Keratinocyte (primary cell): ENCODE data around the gene HLA-B. TPM values are rescaled to one million over a fixed set of nuclear protein-coding genes. Genes with fewer than 3 reads are reported as not detected.

Source experiments
- DNase-seq: peaks from one replicate; pipeline ENCODE4 v3.0.0-alpha.2; 2011; ENCODE audit warnings: low read depth, missing footprints, low spot score
- FAIRE-seq: peaks from 2 replicates; lab custom pipeline; 2011; peaks lifted over from hg19 to GRCh38; lab: Jason Lieb, UNC
- H2AFZ ChIP-seq: 2 replicates; pipeline ENCODE4 v1.6.0; 2012; ENCODE audit warnings: low read length, control low read depth, inconsistent platforms; ENCODE audit not compliant: control insufficient read depth
- H3K27ac ChIP-seq: 2 replicates; pipeline ENCODE4 v1.5.1; 2011; ENCODE audit warnings: low read length; ENCODE audit not compliant: control insufficient read depth, insufficient read depth
- H3K27me3 ChIP-seq: 3 replicates; pipeline ENCODE4 v1.6.0; 2011; ENCODE audit warnings: low read length; ENCODE audit not compliant: control insufficient read depth, insufficient read depth; ENCODE audit errors: extremely low read depth
- H3K36me3 ChIP-seq, 2 experiments: 2 replicates in 1 of 2; 3 replicates in 1 of 2; pipeline ENCODE4 v1.5.1; 2011; ENCODE audit warnings: low read length in 2 of 2, mild to moderate bottlenecking in 1 of 2; ENCODE audit not compliant: control insufficient read depth in 2 of 2, insufficient read depth in 2 of 2; ENCODE audit errors: extremely low read depth in 1 of 2
- H3K4me1 ChIP-seq: 3 replicates; pipeline ENCODE4 v1.5.1; 2011; ENCODE audit warnings: low read length; ENCODE audit not compliant: control insufficient read depth, insufficient read depth; ENCODE audit errors: extremely low read depth
- H3K4me2 ChIP-seq: 3 replicates; pipeline ENCODE4 v1.6.0; 2011; ENCODE audit warnings: low read depth, low read length; ENCODE audit not compliant: control insufficient read depth, insufficient read depth; ENCODE audit errors: extremely low read depth
- H3K4me3 ChIP-seq, 3 experiments: fragments of 200-600 bp in 1 of 3; sonication (generic) in 1 of 3; 2 replicates in 2 of 3; 3 replicates in 1 of 3; pipeline ENCODE4 v1.5.1; 2011 to 2016; ENCODE audit warnings: low read length in 3 of 3, mild to moderate bottlenecking in 3 of 3, control low read depth in 2 of 3, inconsistent platforms in 1 of 3, low read depth in 1 of 3, mixed read lengths in 1 of 3, mixed run types in 1 of 3, moderate library complexity in 1 of 3; ENCODE audit not compliant: control insufficient read depth in 2 of 3, insufficient read depth in 2 of 3; ENCODE audit errors: extremely low read depth in 1 of 3
- H3K79me2 ChIP-seq: 2 replicates; pipeline ENCODE4 v1.6.0; 2012; ENCODE audit warnings: low read length; ENCODE audit not compliant: control insufficient read depth, insufficient read depth
- H3K9ac ChIP-seq: 3 replicates; pipeline ENCODE4 v1.6.0; 2011; ENCODE audit warnings: low read length; ENCODE audit not compliant: control insufficient read depth, insufficient read depth; ENCODE audit errors: extremely low read depth
- H3K9me1 ChIP-seq: 3 replicates; pipeline ENCODE4 v1.6.0; 2011; ENCODE audit warnings: low read length; ENCODE audit not compliant: control insufficient read depth, insufficient read depth; ENCODE audit errors: extremely low read depth
- H3K9me3 ChIP-seq: 2 replicates; pipeline ENCODE4 v1.5.1; 2012; ENCODE audit warnings: low read depth, low read length; ENCODE audit not compliant: control insufficient read depth
- H4K20me1 ChIP-seq: 3 replicates; pipeline ENCODE4 v1.6.0; 2011; ENCODE audit warnings: low read length; ENCODE audit not compliant: control insufficient read depth, insufficient read depth; ENCODE audit errors: extremely low read depth
- EZH2 ChIP-seq: IDR thresholded peaks from one replicate; pipeline ENCODE4 v1.6.1; 2012; ENCODE audit warnings: inconsistent platforms, mild to moderate bottlenecking, low read length, moderate library complexity
- dilution Hi-C: fragments of 300-500 bp; cut with MboI; formaldehyde crosslinking; loops from one replicate; pipeline ENCODE4 v1.7.0; 2020; ENCODE audit warnings: low sequenced_read_pairs; ENCODE audit not compliant: extremely low pct_ligation_motif_present
- polyA plus RNA-seq, 5 experiments: library from polyadenylated mRNA; depleted of rRNA in 3 of 5; stranded (reverse) in 3 of 5; stranded (forward) in 1 of 5; unstranded in 1 of 5; fragments of >200 nt; gene quantifications; 1 replicate in 1 of 5; 2 replicates in 3 of 5; 3 replicates in 1 of 5; pipeline versions ENCODE4 v1.2.1 to v1.2.3, GENCODE V29; 2011 to 2012; ENCODE audit warnings: missing spikeins in 2 of 5, low read depth in 1 of 5, low replicate concordance in 1 of 5
- TF ChIP-seq, protein P1 (sequence below), 3 experiments: IDR thresholded peaks in 1 of 3; conservative IDR thresholded peaks in 1 of 3; optimal IDR thresholded peaks in 1 of 3; 2 replicates in 2 of 3; 3 replicates in 1 of 3; pipeline versions ENCODE3 to v1.5.1; 2011; ENCODE audit warnings: low read length in 3 of 3, mild to moderate bottlenecking in 3 of 3, moderate library complexity in 2 of 3, control low read depth in 1 of 3, inconsistent platforms in 1 of 3; ENCODE audit not compliant: insufficient read depth in 2 of 3; ENCODE audit errors: extremely low read depth in 1 of 3

The HLA-B gene
- polyA plus RNA-seq, 1 donor (not counting 4 experiments of a cell fraction or from before 2014, with no cell fraction given) = 265 TPM

- H3K79me2 ChIP-seq = no peaks in the 10 kb centered on the region
- FAIRE-seq (peak; percentile 92), DNase-seq (peak; percentile 28)
- no peaks in the 10 kb centered on the region for H4K20me1 ChIP-seq
- TF ChIP-seq, protein P1, sequence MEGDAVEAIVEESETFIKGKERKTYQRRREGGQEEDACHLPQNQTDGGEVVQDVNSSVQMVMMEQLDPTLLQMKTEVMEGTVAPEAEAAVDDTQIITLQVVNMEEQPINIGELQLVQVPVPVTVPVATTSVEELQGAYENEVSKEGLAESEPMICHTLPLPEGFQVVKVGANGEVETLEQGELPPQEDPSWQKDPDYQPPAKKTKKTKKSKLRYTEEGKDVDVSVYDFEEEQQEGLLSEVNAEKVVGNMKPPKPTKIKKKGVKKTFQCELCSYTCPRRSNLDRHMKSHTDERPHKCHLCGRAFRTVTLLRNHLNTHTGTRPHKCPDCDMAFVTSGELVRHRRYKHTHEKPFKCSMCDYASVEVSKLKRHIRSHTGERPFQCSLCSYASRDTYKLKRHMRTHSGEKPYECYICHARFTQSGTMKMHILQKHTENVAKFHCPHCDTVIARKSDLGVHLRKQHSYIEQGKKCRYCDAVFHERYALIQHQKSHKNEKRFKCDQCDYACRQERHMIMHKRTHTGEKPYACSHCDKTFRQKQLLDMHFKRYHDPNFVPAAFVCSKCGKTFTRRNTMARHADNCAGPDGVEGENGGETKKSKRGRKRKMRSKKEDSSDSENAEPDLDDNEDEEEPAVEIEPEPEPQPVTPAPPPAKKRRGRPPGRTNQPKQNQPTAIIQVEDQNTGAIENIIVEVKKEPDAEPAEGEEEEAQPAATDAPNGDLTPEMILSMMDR (optimal IDR thresholded peaks at IDR 0.05 in 1 of 3, IDR thresholded peaks at IDR 0.05 in 1 of 3, conservative IDR thresholded peaks at IDR 0.05 in 1 of 3; ENCODE audit: extremely low read depth in 1 of 3, insufficient read depth in 2 of 3, low read length in 3 of 3) = peak; percentile 97 to 100 (median 97)
- peak; percentile 58 for TF ChIP-seq EZH2
- H3K4me1 ChIP-seq = no peaks in the 10 kb centered on the region
- no peak overlapping the region for H3K9ac ChIP-seq
- H3K9me3 ChIP-seq = no peaks in the 10 kb centered on the region
- H3K27me3 ChIP-seq = peaks cover 21% of the 10 kb centered on the region
- H3K27ac ChIP-seq = no peak overlapping the region
- dilution Hi-C loops = no loop called here
- peak overlapping the region in 1 of 3 experiments; percentile 44 for H3K4me3 ChIP-seq
- peak overlapping the region; percentile 81 for H3K4me2 ChIP-seq
- peak overlapping the region; percentile 71 for H2AFZ ChIP-seq
- H3K9me1 ChIP-seq = no peaks in the 10 kb centered on the region
- no peaks in the 10 kb centered on the region for H3K36me3 ChIP-seq
Measured at GRCh38 chr6:31366693-31367470, 9.9 kb upstream of the HLA-B start.

DNA sequence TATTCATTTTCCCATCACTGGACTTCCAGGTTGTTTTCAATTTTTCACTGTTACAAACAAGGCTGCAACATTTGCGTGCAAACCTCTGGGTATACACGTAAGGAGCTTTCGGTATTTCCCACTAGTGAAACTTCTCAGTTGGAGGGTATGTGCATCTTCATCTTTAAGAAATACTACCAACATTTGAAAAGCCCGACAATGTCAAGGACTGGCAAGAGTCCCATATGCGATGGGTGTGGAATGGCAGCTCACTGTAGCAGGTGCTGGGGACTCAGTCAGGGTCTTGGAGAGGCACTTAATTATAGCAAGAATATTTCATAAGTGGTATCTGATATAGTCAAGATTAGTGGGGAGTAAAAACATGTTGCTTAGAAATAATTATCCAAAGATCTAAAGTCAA, 8.9 kb upstream of the HLA-B start:
- H3K4me2 ChIP-seq = no peak overlapping the region
- no peak overlapping the region for H2AFZ ChIP-seq
- DNase-seq = no peak
- H3K27ac ChIP-seq = no peak overlapping the region
- H3K9me3 ChIP-seq = no peaks in the 10 kb centered on the region
- H3K27me3 ChIP-seq = peaks cover 21% of the 10 kb centered on the region
- no peak overlapping the region for H3K4me3 ChIP-seq
- TF ChIP-seq EZH2 = no peak
- TF ChIP-seq, protein P1 (optimal IDR thresholded peaks at IDR 0.05 in 1 of 3, IDR thresholded peaks at IDR 0.05 in 1 of 3, conservative IDR thresholded peaks at IDR 0.05 in 1 of 3; ENCODE audit: extremely low read depth in 1 of 3, insufficient read depth in 2 of 3, low read length in 3 of 3) = no peak
- FAIRE-seq = no peak
- H3K79me2 ChIP-seq = no peaks in the 10 kb centered on the region
- no peak overlapping the region for H3K9ac ChIP-seq
- no peaks in the 10 kb centered on the region for H4K20me1 ChIP-seq
- H3K36me3 ChIP-seq = no peaks in the 10 kb centered on the region
- dilution Hi-C loops = no loop called here
- H3K4me1 ChIP-seq = no peaks in the 10 kb centered on the region
- no peaks in the 10 kb centered on the region for H3K9me1 ChIP-seq
